ENCODE results near the gene PDE3A. TPM values are rescaled to one million over a fixed set of nuclear protein-coding genes. Genes with fewer than 3 reads are reported as not detected.
"Not testable (repeated sequence)": the region's sequence is repeated elsewhere in the genome, so short reads cannot be mapped to it uniquely, and the experiment has no call there.

Gene PDE3A
- total and polyA plus RNA-seq, 7 donors: 6.6 to 90.0 (median 56.8) TPM

DNA sequence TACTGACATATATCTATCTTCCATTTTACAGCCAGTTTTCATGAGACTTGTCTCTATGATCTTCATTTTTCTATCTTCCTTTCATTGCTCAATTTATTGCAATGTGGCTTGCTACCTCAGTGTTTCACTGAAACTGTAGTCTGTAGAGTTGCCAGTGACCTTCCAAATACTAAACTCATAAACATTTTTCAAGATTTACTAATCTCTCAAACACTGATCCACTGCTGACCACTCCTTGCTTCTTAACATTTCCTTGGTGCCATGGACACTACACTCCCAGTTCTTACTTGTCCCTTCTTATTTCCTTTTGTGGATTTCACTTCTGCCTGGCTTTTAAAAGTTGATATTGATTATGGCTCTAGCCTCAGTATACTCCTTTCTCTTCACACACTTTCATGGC, 231.4 kb downstream of the PDE3A start:
- Histone ChIP-seq H3K27me3 (no peaks in the 10 kb centered on the region), H3K9me3 (no peaks in the 10 kb centered on the region), H3K4me1 (peaks cover 0 to 42% (median 17%) of the 10 kb centered on the region in 4 donors), H3K27ac (peak overlapping the region in 3 of 4 donors; percentile 19 to 80 (median 73)), H3K36me3 (no peaks in the 10 kb centered on the region), H3K4me3 (no peak overlapping the region)
- no peak for TF ChIP-seq POLR2AphosphoS5 (IDR thresholded peaks at IDR 0.05)
- no peak for TF ChIP-seq POLR2A (IDR thresholded peaks at IDR 0.05)
- TF ChIP-seq EP300 (IDR thresholded peaks at IDR 0.05): no peak
- DNase-seq: no peak
- intact Hi-C loops (cut with DNase I): loop anchor here (5.0 to 10.0 kb wide), 4 partner anchors 325 to 857 kb away; no protein-coding TSS in a partner anchor

DNA sequence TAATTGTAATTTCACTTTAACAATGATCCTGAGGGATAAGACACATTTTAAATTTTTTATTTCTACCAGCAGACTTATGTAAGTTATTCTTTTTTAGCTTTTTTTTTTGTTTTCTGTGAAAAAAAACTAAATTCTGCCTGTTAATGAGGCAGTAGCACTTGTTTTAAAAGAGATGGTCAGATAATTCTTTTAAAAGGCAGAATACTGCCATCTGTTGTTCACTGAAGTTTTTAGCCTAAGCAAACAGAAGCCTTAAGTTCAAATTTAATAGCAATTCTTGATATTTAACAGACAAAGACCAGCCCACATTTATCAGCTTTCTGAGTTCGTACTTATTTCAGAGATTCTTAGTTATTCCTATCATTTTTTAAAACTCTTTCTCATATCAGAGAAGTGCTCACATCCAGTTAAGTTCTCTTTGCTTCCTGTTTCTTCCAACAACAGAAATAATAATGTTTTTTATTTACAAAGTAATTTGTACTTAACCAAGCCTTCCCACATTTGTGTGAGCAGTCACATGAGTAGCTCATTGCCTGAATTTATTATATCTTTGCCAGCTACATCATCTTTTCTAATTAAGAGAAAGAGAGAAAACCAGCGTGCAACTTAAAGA, 233.4 kb downstream of the PDE3A start:
- peak overlapping the region in 2 of 4 donors; percentile 1 to 5 for H3K4me3 ChIP-seq
- 52 to 60% methylated on average over 2 of the region's 2 CpGs for WGBS, 2 donors

DNA sequence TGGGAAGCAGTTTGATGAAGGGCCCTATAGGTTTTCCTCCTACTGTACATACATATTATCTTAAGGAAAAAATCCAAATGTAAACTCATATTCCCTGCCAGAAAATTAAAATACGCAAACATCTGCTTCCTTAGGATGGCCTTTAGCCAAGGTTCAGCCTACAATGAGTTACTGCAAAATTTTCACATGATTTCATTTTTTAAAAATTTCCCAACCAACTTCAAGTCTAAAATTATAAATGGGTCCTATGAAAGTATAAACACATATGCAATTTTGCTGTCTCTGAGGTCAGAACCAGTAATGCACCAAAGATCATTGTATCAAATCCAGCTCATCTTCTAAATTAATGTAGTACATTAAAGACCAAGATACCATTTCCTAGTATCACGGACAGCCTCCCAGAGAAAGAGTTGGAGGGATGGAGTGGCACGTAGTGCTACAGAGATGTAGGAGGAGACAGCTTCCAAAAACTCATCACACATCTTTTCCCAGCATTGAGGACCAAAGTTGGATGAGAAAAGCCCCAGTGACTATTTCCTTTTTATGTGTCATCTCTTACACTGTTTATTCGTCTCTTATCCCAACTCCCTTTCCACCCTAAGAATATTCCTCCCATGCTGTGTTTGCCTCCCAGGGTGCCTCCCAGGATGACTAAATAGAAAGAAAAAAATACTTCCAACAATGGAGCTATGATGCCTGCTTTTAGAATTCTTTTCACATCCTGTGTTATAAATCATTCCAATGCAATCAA, 234.5 kb downstream of the PDE3A start:
- H3K4me1 ChIP-seq: peaks cover 0 to 49% (median 20%) of the 10 kb centered on the region in 4 donors
- no peak overlapping the region for H3K4me3 ChIP-seq
- intact Hi-C loops (cut with DNase I): loop anchor here (2.0 to 10.0 kb wide), 5 partner anchors 138 to 861 kb away; partner anchors contain the start of gene PDE3A
- peak overlapping the region; percentile 49 to 80 (median 69) for H3K27ac ChIP-seq
- 63 to 64% methylated on average over 4 of the region's 4 CpGs for WGBS, 2 donors
- no peaks in the 10 kb centered on the region for H3K9me3 ChIP-seq
- peak in 1 of 4 donors; percentile 12 for TF ChIP-seq POLR2AphosphoS5 (IDR thresholded peaks at IDR 0.05)
- TF ChIP-seq, protein P1, sequence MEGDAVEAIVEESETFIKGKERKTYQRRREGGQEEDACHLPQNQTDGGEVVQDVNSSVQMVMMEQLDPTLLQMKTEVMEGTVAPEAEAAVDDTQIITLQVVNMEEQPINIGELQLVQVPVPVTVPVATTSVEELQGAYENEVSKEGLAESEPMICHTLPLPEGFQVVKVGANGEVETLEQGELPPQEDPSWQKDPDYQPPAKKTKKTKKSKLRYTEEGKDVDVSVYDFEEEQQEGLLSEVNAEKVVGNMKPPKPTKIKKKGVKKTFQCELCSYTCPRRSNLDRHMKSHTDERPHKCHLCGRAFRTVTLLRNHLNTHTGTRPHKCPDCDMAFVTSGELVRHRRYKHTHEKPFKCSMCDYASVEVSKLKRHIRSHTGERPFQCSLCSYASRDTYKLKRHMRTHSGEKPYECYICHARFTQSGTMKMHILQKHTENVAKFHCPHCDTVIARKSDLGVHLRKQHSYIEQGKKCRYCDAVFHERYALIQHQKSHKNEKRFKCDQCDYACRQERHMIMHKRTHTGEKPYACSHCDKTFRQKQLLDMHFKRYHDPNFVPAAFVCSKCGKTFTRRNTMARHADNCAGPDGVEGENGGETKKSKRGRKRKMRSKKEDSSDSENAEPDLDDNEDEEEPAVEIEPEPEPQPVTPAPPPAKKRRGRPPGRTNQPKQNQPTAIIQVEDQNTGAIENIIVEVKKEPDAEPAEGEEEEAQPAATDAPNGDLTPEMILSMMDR (IDR thresholded peaks at IDR 0.05): no peak
- TF ChIP-seq EP300 (IDR thresholded peaks at IDR 0.05): peak in 1 of 4 donors; percentile 4
- H3K27me3 ChIP-seq: no peaks in the 10 kb centered on the region
- DNase-seq: no peak
- H3K36me3 ChIP-seq: no peaks in the 10 kb centered on the region

More for the DNA sequence above, 233.4 kb downstream of the PDE3A start:
- peak overlapping the region; percentile 42 to 80 (median 69) for H3K27ac ChIP-seq
- peaks cover 0 to 44% (median 18%) of the 10 kb centered on the region in 4 donors for H3K4me1 ChIP-seq
- H3K36me3 ChIP-seq: no peaks in the 10 kb centered on the region
- TF ChIP-seq POLR2A (IDR thresholded peaks at IDR 0.05) (no peak), POLR2AphosphoS5 (IDR thresholded peaks at IDR 0.05) (peak in 1 of 4 donors; percentile 29)
- TF ChIP-seq, protein P1 (IDR thresholded peaks at IDR 0.05): peak; percentile 20 to 57 (median 38)
- intact Hi-C loops (cut with DNase I): loop anchor here (2.0 to 10.0 kb wide), 5 partner anchors 137 to 859 kb away; partner anchors contain the start of gene PDE3A
- no peaks in the 10 kb centered on the region for H3K9me3 ChIP-seq
- no peak for DNase-seq
- H3K27me3 ChIP-seq: no peaks in the 10 kb centered on the region

DNA sequence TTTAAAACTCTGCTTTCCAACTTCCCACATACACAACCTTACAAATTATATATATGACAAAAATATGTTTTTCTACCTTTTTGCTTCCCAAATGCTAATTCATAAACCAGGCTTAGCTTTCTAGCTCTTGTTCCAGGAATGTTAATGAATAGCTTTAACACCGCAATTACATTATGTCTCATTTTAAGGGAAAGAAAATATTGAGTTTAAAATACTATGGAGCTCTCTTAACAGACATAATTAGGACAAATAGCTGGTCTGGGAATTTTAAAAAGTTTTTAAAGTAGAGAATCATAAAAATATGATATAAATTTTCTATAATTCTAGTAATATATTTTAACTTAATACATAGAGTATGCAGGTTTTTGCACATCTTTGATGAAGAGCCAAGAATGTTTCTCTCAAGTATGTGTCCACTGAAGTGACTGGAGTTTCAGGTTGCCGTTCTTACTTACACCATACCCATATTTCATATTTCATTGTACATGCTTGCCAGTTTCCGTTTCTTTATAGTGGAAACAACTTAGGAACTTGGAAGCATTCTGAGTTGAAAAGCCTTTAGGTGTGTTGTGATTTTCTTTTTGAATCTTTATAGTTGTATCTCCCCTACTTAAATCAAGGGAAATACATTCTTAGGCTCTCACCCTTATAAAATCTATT, 236.2 kb downstream of the PDE3A start:
- no peaks in the 10 kb centered on the region for H3K27me3 ChIP-seq
- no peaks in the 10 kb centered on the region for H3K36me3 ChIP-seq
- intact Hi-C loops (cut with DNase I): loop anchor here (5.0 to 10.0 kb wide), 3 partner anchors 570 to 862 kb away; no protein-coding TSS in a partner anchor
- peak overlapping the region in 3 of 4 donors; percentile 65 to 80 (median 73) for H3K27ac ChIP-seq
- H3K4me3 ChIP-seq: no peak overlapping the region
- H3K9me3 ChIP-seq: no peaks in the 10 kb centered on the region
- TF ChIP-seq, protein P1 (IDR thresholded peaks at IDR 0.05): no peak
- TF ChIP-seq EP300 (IDR thresholded peaks at IDR 0.05): no peak
- no peak for TF ChIP-seq POLR2AphosphoS5 (IDR thresholded peaks at IDR 0.05)
- TF ChIP-seq POLR2A (IDR thresholded peaks at IDR 0.05): no peak
- 87 to 91% methylated on average over 3 of the region's 3 CpGs for WGBS, 2 donors
- DNase-seq: no peak
- H3K4me1 ChIP-seq: peaks cover 0 to 50% (median 18%) of the 10 kb centered on the region in 4 donors

DNA sequence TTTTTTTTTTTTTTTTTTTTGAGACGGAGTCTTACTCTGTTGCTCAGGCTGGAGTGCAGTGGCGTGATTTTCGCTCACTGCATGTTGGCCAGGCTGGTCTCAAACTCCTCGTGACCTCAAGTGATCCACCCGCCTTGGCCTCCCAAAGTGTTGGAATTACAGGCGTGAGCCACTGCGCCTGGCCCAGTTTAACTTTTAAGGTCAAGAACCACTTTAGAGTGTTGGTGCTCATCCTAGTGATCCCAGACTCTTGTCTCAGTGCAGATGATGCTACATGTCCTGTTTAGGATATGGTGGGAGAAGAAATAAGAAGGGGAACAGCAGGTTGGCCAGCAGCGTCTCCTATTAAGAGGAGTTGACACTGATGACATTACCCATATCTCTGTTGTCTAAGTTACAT, 246.7 kb downstream of the PDE3A start:
- H3K9me3 ChIP-seq; intact Hi-C loops (cut with DNase I); H3K27ac ChIP-seq; H3K27me3 ChIP-seq; DNase-seq; H3K4me3 ChIP-seq: not testable (repeated sequence)
- WGBS, 2 donors: 94% methylated on average over 8 of the region's 8 CpGs
- H3K36me3 ChIP-seq: peaks cover 0 to 18% (median 0%) of the 10 kb centered on the region in 4 donors
- H3K4me1 ChIP-seq: peaks cover 0 to 11% (median 2%) of the 10 kb centered on the region in 4 donors
